ENCODE data around the gene PEX13.

DNA sequence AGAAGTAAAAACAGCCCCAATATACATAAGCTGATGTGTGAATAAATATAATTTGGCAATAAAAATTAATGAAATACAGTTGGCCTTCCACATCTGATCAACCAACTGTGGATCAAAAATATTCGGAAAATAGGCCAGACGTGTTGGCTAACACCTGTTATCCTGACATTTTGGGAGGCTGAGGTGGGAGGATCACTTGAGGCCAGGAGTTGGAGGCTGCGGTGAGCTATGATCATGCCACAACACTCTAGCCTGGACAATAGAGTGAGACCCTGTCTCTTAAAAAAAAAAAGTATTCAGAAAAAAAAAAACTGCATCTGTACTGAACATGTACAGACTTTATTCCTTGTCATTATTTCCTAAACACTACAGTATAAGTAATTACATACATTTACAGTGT is 12.0 kb downstream of the PEX13 start:
- TF ChIP-seq FOXS1 (CRISPR knock-in tag; IDR thresholded peaks at IDR 0.05) (no peak), PBX3 (IDR thresholded peaks at IDR 0.05) (no peak), HDAC2 (IDR thresholded peaks at IDR 0.05) (no peak), POLR2A (IDR thresholded peaks at IDR 0.05; ENCODE audit: low read length) (no peak), FOSL2 (IDR thresholded peaks at IDR 0.05) (no peak), FOSL2 (CRISPR knock-in tag; IDR thresholded peaks at IDR 0.05) (no peak), EP300 (IDR thresholded peaks at IDR 0.05) (no peak), CTCF (IDR thresholded peaks at IDR 0.05) (no peak), RAD21 (conservative IDR thresholded peaks at IDR 0.05 in 1 of 2, IDR thresholded peaks at IDR 0.05 in 1 of 2) (no peak), JUN (IDR thresholded peaks at IDR 0.05) (no peak), ESRRA (IDR thresholded peaks at IDR 0.05; ENCODE audit: borderline replicate concordance, low read length) (no peak), RFX5 (IDR thresholded peaks at IDR 0.05) (no peak), MAZ (IDR thresholded peaks at IDR 0.05; ENCODE audit: borderline replicate concordance, low read depth, low read length) (no peak), NFE2L2 (conservative IDR thresholded peaks at IDR 0.05; ENCODE audit: low read length) (no peak)

Measured in A549 (cell line).